ENCODE data around the gene AVPR2.

The AVPR2 gene

DNA sequence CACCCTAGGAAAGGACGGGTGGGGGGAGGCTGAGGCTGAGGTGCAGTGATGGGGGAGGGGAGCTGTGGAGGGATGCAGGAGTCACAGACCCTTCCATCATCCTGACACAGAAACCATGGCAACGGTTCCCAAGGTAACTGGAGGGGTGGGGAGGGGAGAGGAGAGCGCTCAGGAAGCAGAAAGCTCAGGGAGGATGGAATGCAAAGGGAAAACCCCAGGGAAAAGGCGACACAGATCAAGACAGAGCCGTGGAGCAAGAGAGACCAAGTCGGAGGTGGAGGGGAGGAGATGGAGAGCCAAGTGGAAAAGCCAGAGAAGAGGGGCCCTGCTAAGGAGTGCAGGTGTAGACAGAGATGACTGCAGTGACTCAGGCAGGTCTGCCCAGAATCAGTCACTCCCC lies 33.0 kb upstream of the AVPR2 start:
- DNase-seq (ENCODE audit: low read depth): no peak

DNA sequence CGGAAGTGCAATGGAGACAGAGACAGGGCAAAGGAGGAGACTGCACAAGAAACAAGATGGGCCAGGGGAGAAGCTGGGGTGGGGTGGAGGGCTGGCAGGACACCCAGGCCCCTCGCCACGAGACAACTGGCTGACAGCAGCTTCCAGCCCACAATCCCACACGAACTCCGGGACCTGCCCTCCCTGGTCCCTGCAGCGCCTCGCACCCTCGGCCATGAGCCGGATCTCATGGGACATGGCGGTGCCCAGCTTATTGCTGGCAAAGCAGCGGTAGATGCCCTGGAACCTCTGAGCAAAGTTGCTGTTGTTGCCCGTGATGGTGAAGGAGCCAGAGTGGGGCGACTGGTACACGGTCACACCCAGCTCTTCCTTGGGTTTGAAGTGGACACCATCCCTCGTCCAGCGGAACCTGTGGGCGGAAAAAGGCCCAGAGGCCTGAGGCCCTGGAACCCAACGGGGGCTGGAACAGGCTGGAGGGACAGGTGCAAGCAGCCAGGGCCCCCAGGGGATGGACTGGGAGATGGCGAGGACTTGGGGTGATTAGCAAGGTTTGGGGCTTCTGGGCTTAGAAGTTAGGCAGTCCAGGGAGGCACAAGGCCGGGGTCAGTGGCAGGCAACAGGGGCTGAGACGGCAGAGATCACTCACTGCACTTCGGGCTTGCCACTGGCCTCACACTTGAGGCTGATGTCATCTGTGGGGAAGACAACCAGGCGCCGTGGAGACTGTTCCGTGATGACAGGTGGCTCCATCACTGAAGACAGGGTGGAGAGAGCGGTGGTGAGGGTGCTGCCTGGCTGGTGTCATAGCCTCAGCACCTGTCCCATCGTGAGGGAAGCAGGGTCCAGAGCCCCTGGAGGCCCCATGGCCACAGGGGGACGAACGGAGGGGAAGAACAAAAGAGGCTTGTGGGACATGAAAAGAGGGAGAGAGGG lies 32.3 kb upstream of the AVPR2 start:
- DNase-seq (ENCODE audit: low read depth): no peak

DNA sequence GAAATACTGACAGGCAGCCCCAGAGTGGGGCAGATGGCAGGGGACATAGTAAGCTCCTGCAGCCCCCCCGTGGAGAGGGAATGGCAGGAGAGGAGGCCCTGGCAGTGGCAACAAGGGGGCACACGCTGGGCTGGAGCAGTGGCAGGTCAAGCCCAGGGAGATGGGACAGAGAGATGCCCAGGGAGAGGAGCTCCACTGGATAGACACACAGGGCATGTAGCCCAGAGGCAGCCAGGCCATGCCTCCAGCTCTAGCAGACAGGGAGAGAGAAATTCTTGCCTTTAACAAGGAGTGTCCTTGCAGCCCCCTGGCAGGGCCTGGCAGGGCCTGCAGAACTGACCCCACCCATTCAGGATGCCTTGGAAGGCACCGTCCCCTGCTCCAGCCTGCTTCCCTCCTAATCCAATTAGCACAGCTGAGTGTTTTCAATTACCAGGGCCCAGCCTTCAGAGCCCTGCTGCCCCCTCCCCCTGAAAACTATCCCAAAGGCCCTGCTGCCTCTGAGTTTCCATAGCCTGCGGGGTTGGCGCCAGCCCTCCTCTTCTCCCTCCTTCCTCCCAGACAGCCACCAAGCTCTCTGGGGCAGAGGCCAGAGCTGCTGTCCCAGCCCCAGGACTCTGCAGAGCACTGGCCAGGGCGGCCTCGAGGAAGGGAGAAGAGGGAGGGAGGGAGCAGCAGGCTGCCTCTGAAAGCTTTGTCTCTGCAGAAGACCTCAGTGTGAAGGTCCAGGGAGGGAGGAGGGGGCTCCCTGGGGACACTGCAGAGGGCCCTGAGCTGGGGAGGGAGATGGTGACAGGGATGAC lies 31.0 kb upstream of the AVPR2 start:
- DNase-seq (ENCODE audit: low read depth): no peak

DNA sequence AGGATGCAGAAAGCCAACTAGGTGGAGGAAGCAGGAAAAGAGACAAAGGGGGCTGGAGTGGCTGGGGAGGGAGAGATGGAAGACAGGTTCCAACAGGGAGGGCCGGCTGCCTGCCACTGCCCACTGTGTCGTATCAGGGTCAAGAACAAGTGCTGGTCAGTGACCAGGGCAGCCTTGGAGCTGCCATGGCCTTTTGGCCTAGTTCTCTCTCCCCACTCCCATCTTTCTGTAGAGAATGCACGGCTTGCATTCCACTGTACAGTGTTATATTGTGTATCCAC lies 30.4 kb upstream of the AVPR2 start:
- no peak for DNase-seq (ENCODE audit: low read depth)

DNA sequence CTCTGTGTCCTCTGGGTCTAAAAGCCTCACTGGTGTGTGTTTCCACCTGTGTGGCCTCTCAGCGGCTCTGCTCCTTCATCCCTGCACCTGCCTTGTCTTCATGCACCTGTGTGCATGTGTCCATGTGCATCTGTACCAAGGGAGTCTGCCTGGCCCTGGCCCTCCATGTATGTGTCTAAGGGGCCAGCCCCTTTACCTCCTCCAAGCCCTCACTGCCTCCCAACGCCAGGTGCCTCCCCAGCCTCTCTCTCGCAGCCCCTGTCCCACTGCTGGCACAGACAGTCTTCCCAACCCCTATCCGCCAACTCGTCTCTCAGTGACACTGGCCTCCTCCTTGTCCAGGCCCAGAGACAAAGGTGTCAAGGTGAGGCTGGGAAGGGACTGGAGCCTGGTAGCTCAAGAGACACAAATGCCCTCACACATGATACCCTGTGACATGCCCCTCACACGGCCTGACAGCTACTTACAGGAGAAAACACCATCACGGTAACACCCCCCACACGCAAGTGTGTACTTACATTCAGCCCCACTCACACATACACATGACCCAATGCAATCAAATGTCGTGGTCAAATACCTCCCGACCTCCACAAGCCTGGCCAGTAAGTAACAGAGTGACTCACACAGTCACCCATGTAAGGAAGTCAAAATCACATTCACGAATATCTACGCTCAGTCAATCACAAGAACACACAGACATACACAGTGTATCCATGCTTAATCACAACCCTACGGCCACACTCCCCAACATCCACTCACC lies 29.9 kb upstream of the AVPR2 start:
- no peak for DNase-seq (ENCODE audit: low read depth)

DNA sequence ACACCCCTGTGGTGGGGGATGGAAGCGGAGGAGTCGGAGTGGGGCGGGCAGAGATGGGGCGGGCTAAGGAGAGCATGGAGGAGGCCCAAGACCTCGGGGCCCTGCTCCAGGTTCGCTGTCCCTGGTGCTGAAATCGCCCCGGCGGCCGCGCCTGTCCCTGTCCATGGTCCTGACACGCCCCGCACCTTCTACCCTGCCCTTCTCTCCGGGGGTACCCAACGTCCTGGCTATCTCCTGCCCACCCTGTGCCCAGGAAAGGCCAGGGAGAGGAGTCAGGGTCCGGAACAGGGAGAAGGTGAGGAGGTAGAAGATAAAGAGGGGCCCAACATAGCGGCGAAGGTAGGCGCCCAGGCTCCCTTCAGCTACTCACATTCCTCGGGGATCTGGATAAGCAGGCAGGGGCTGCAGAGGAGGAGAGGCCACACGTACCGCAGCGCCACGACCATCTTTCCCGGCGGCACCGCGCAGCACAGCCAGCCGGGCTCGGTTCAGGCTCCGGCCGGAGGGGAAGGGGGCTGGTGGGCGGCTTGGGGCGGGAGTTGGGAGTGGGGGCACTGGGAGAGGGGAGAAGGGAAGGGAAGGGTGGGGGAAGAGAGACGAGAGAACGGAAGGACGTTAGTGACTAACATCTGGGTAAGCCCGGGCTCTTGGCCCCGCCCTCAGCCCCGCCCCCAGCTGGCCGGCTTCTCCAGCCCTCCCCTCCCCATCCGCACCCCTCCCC lies 28.9 kb upstream of the AVPR2 start:
- DNase-seq (ENCODE audit: low read depth): peak; percentile 43

DNA sequence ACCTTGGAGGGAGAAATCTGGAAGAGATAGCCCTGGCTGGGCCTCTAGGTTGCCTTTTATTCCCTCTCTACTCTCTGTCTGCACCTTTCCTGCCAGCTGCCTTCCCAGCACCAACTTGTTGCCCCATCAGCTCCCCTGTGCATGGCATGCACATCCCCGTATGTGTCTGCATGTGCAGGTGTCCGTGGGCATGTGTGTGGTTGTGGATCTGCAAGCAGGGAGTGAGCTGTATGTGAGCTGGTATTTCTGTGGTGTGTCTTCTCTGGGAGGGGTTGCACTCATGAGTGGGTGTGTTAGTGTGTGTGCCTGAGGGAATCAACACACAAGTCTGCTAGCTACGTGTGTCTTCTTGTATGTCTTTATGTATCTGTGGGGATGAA lies 28.4 kb upstream of the AVPR2 start:
- DNase-seq (ENCODE audit: low read depth): no peak

DNA sequence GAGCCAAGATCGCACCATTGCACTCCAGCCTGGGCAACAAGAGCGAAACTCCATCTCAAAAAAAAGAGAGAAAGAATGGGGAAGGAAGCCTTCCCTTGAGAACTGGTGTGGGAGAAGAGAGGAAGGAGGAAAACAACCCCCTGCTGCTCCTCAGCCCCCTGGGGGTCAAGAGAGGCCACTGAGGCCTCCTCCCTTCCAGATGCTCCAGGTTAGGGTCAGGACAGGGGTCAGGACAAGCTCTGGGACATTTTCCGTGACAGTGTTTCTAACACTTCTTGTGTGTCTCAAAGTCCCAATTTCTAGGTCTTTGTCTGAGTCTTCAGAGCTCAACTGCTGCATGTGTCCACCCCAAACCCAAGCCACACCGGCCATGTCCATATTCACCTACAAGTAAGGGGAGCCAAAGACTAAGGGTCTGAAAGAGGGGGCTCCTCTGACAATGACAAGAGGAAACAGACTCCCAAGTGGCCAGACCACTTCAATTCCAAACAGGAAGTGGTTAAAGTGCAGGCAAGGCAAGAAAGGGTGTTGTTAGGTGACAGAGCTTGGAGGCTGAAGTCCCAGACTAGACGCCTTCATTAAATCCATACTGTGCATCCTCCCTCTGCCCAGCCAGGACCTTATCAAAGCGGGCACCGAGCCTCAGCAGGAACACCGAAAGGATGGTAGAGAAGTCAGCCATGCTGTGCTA lies 26.8 kb upstream of the AVPR2 start:
- no peak for DNase-seq (ENCODE audit: low read depth)

DNA sequence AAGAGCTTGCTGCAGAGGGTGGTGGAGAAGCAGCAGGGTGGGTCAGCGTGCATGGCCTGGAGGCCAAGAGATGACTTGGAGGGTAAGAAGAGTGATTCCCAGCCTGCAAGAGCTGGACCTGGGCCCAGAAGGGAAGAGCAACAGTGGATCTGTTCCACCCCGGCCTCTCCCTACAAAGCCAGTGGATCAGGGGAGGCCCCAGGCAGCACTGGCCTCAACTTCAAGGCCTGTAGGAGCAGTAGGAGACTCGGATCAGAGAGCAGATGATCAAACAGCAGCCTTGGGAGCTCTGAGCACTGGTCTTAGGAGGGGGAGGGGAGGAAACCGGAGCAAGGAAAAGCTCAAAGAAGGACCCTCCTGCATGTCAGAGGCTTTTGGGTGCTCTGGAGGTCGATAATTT lies 26.1 kb upstream of the AVPR2 start:
- no peak for DNase-seq (ENCODE audit: low read depth)

DNA sequence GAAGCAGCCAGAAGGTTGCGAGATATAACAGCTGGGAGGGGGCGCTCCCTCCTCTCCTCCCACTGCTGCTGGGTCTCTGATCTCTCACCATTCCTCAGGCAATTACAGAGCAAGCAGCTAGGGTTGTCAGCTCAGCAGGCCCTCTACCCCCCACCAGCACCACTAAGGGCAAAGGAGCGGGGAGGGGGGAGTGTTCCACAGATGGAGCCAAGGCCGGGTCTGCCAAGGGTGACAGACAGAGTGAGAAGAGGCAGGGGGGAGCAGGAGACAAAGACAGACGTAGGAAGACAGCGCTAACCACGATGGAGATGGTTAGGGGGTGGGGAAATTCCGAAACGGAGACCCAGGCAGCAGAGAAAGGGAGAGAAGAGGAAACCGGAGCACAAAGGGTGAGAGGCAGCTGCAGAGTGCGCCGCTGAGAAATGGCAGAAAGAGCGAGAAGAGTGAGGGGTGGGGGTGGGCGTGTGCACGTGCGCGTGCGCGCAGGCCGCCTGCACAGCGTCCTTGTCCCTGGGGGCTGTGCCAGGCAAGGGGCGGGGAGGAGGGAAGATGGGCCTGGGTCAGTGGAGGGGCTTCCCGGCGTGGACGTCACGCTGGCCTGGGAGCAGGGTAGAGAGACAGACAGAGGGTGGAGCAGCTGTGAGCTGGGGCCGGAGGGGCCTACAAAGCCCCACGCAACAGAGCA lies 25.4 kb upstream of the AVPR2 start:
- DNase-seq (ENCODE audit: low read depth): no peak

DNA sequence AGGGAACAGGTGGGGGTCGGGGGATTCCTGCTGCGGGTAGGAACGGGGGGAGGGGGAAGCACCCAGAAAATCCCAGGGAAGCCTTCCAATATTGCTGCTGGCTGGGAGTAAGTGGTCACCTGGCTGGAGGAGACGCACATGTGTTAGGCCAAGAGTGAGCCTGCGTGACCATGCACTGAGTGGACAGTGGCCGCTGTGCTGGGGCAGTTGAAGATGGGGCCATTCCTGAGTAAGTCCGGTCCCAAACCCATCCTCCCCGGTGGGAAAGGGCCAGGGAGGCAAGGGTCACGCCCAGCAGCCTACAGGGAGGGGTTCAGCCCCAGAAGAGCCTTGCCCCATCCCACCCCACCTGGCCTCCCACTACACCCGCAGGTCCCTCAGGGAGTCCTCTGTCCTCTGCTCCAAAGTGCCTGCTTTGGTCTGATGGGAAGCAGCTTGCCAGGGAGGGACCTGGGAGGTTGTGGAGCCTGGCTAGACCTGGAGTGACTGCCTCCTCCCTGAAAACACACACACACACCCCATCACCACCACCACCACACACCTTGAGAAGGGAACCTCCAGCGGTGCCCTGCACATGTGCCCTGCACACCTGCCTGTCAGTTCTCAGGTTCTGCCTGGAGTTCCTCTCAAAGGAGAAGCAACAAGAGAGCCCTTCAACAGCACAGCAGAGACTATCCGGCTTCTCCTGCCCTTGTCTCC lies 24.6 kb upstream of the AVPR2 start:
- DNase-seq (ENCODE audit: low read depth): no peak

DNA sequence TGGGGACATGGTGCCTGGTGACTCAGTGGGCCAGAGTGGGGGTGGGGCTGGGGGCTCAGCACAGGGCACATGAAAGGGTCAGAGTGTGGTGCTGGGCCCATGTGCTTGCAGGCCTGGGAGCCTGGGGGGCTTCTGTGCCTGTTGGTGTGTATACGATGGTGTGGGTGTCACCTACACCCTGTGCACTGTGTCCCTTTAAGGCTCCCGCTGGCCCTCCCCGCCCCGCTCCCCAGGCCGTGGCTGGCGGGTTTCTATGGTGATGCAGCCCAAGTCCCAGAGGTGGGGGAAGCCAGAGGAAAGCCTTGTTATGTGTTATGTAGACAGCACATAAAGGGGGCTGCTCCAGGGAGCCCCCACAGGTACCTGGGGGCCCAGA lies 24.0 kb upstream of the AVPR2 start:
- no peak for DNase-seq (ENCODE audit: low read depth)

DNA sequence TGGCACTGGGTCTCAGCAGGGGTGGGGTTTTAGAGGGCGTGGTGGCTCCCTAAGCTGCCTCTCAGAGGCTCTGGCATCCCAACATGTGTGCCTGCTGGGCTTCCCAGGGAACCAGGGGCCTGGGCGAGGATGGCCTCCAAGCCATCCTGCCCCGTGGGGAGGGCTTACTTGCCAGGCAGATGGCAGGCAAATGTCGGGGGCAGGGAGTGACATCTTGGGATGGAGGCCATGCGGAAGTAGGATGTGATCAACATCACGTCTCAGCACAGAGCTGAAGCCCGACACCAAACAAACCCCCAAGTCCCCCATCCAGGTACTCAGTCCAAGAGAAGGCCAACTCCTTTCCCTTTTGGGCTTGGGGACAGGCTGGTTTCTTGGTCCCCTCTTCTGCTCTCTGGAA lies 23.2 kb upstream of the AVPR2 start:
- no peak for DNase-seq (ENCODE audit: low read depth)

DNA sequence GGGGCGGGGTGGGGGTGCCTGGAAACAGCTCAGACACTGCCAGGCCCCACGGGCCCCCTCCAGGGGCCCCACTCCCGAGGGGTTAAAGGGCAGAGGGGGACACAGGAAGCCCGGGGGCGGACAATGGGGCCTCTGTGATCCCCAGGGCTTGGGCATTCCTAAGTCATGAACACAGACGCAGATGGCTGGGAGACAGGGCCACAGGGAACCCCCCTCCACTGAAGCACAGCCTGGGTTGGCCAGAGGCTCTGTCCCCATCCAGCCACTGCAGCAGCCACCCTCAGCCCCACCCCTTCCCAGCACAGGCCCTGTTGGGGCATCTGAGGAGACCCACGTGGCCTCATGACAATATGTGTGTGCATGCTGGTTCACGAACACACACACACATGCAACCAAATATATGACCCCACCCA lies 22.4 kb upstream of the AVPR2 start:
- no peak for DNase-seq (ENCODE audit: low read depth)

DNA sequence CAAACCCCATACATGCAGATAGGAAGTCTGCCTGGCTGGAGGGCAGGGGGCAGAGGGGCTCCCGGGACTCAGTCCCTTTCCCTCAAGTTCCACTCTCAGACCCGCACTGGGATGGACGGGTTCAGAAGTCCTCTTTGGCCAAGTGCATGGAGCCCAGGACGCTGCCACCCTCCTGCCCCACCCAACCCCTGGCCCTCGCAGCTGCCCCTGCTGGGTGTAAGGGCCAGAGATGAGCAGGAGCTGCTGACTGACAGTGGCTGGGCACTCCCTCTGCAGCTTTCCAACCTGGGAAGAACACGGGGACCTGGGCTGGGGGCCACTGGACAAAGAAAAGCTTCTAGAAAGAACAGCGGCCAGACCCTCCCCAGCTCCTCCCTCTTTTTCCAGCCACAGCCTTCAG lies 21.9 kb upstream of the AVPR2 start:
- DNase-seq (ENCODE audit: low read depth): no peak

DNA sequence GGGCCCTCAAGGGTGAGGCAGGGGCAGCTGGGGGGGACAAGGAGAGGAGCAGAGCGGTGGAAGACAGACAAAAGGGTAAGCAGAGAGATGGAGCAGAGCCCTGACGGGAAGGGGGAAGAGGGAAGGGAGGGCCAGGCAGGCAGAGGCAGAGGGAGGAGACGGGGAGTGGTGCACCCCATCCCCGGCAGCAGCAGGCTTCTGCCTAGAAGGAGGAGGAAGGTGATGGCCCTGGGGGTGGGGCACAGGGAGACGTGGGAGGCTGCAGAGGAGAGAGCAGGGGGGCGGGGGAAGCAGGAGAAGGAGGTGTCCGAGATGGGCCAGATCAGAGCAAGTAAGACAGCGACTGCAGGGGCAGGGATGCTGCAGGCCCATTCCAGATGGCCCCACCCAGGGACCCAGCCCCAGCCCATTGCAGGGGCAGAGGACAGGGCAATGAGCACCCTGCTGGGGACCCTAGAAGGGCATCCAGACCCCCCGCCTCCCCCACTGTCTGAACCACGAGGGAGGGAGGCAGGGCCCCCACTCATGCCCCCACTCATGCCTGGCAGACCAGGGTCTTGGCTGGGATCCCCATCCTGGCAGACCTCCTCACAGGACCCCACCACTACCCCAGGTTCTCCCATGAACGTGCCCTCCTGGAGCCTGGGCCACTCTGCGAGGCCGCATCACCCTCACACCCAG lies 21.2 kb upstream of the AVPR2 start:
- no peak for DNase-seq (ENCODE audit: low read depth)

DNA sequence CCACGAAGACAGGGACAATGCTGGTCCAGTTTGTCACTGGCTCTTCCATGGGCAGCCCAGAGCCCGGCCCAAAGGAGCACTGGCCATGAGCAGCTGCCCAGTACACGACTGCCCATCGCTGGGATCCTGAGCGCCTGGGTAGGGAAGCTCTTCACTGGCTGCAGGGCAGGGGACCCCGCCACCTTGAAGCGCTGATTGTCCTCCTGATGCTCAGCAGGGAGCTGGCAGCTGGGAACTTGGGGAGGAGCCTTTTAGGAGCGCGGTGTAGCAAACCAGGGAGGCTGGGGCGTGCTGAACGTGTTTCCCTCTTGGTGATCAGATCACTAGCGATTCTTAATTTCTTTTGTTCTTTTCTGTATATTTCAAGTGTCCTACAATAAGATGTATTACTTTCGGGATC lies 20.3 kb upstream of the AVPR2 start:
- no peak for DNase-seq (ENCODE audit: low read depth)

DNA sequence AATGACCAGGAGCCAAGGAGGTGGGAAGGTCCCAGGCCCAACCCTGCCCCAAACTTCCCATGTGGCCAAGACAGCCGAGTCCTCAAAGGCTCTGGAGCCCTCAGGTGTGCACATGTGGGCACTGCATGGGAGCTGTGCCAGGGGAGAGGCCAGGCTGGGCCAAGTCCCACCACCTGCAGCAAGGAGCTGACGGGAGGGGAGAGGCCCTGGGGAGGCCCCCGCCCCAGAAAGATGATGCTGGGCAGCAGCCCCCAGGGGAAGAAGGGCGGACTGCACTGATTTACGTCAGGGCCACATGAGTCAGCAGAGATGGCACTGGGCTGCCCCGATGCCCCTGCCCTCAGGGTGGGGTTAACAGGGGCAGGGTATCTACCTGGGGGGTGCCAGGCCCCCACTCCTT lies 19.9 kb upstream of the AVPR2 start:
- DNase-seq (ENCODE audit: low read depth): no peak

DNA sequence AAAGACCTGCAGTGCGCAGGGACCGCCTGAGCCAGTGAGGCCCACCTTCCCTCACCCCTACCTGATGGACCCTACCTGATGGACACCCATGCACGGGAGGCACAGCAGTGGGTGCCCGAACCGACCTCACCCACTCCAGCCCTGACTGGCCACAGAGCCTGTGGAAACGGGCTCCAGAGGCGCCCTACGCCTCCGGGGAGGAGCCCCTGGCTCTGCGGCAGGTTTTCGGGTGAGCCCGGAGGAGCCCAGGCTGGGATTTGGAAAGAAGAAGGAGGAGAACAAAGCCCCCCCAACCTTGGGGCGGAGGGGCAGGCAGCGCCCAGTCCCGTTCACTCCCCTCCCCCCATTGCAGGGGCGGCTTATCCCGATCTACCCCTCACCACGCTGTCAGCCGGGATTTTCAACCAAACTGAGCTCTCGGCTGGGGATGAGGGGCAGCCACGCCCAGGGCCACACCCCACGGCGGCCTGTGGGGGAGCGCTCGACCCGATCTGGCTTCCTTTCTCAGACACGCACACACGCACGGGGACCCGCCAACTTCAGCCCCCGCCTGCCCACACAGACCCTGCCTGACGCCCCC lies 19.2 kb upstream of the AVPR2 start:
- no peak for DNase-seq (ENCODE audit: low read depth)

Measured in stimulated activated CD8-positive, alpha-beta memory T cell treated with anti-CD3 and anti-CD28 coated beads, Interleukin-15, amount 100 ng/mL, for 1 hour (primary cell).